Daoy (cell line): Measurements from ENCODE around the gene TLR9. TPM values are rescaled to one million over a fixed set of nuclear protein-coding genes. Genes with fewer than 3 reads are reported as not detected.

Experiments used
- DNase-seq: peaks from one replicate; pipeline ENCODE4 v3.0.0-alpha.2; 2015; ENCODE audit warnings: low read depth
- total RNA-seq: library from RNA; depleted of rRNA; stranded (reverse); fragments of >200 nt; shearing (Covaris generic); gene quantifications from 2 replicates; pipeline ENCODE4 v1.2.3, GENCODE V29; 2014

Gene TLR9
- total RNA-seq, 1 experiment from 2014 or later = not detected

DNA sequence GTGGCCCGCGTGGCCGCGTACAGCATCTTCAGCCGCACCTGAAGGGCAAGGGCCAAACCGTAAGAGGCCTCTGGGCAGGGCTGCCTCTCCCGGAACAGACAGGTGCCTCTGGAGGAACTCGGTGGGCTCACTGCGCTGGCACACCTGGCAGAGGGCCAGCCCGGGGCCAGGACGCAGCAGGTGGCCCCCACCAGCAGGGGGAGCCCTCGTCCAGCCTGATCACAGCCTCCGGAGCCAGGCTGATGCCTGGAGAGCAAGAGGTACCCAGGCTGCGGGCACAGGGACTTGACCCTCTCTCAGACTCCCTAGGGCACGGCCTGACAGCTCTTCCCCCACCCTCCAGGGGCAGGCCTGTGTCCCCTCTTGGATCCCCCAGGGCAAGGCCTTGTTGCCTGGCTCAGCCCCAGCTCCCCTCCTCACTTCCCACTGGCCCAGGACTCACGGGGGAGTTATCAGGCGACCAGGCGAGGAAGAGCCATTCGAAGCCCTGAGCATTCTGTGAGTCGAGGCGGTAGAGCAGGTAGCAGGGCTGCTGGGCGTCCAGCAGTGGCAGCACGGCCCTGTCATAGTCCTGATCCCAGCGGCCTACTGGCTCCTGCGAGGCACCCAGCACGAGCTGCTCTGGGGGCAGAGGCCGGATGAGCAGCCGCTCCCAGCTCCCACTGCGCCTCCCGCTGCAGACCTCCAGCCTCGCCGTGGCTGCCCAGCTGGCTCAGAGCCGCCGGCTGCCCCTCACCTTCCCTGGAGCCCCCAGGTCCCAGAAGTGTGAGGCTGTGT lies 6.2 kb upstream of the TLR9 start:
- peak; percentile 69 for DNase-seq

DNA sequence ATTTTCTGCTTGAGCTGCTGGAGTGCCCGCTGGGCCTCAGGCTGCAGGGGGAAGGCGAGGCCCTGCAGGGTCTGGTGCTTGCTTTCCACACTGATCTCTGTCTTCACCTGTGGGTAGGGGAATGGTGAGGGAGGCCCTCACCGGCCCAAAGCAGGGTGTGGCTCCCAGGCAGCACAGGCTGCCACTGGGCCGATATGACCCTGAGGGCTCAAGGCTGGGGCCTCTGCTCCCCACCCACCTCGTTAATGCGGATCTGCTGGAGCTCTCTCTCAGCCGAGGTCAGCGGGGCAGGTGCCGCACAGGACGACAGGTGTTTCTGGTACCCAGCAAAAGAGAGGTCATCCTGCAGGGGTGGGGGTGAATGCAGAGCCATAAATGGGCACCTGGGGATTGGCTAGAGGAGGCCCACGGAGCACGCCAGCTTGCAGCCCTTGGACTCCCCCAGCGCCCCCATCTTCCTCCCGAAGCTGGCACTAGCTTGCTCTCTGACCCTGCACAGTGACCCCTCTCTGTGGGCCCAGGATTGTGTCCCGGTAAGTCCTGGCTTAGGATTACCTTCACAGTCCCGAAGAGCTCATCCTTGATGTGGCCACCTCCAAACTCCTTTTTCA lies 5.5 kb upstream of the TLR9 start:
- no peak for DNase-seq

DNA sequence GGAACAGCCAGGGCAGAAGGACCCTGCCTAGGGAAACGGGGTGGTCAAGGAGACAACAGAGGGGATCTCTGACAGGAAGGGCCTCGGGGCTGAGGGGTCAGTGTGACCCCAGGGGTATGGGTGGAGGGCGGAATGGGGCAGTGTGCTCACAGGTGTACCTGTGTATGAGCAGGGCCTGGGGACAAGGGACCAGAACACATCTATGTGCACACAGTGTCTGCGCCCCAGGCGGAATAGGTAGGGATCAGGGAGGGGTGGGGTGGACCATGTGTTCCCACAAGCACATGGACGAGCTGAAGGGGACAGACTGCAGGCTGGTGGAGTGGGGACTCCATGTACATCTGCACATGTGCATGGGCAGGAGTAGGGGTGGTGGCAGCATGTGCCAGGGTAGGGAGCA lies 5.0 kb upstream of the TLR9 start:
- DNase-seq = no peak

DNA sequence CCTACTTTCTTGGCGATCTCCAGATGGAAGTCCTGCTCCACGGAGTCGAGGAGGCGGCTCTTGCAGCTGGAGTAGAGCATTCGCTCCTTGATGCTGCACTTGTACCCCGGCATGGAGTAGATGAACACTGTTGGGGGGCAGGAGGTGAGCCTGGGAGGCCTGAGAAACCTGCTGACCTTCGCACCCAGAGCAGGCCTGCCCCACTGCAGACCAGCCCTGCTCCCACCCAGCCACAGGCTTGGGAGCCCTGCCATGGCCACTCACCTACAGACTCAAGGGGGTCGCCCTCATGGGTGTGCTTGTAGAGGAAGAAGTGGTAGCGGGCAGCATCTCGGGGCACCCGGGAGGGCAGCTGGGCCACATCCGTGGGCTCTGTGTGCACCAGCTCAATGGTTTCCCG lies 4.2 kb upstream of the TLR9 start:
- no peak for DNase-seq

DNA sequence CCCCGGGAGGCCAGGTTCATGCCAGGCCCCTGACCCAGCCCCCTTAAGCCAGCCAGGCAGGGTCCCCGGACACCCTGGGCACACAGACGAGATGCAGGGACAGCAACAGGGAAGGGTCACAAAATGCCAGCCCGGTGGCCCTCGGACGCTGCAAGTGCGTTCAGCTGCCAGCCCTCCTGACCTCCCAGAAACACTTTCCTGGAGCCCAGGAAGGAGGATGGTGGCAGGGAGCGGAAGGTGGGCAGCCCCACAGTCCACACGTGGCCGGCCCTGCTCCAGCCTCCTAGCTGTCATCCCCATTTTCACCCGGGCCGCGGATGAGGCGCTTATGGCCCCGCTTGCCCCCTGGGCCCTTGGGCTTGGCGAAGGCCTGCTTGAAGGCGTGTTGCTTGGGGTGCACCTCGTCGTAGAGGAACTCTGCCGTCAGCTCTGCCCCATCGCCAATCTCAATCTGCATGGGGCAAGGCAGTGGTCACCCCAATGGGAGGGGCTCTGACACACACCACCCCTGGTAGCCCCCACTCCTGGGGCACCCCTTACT lies 3.4 kb upstream of the TLR9 start:
- DNase-seq = no peak

DNA sequence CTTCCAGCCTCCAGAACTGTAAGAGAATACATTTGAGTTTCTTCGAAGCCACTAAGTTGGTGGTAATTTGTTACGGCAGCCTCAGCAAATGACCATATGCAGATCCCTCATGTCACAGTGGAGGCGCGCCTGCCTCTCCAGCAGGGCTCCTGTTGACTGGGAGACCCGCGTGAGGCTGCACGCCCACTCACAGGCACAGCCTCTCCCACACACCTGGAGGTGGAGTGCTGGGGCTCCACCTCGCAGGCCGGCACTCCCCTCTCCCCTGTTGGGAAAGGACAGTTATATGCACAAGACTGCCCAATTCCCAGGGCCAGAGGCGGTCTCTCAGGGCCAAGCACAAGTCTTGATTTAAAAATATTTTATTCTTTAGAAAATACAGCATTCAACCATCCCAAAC lies 2.8 kb upstream of the TLR9 start:
- no peak for DNase-seq

DNA sequence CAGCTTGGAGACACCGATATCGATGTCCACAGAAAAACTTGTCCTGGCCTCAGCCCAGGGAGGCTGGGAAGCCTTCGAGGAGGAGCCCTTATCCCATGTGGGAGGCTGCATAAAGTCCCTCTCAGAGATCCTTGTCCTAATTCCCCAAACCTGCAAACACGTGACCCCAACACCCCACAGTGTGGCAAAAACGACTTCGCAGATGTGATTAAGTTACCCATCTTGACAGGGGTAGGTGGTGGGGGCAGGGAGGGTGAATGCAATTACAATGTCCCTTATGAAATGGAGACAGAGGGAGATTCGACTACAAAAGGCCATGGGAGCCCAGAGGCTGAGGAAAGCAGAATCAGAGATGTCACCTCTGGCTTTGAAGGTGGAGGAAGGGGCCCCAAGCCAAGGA lies 2.3 kb upstream of the TLR9 start:
- DNase-seq = no peak

DNA sequence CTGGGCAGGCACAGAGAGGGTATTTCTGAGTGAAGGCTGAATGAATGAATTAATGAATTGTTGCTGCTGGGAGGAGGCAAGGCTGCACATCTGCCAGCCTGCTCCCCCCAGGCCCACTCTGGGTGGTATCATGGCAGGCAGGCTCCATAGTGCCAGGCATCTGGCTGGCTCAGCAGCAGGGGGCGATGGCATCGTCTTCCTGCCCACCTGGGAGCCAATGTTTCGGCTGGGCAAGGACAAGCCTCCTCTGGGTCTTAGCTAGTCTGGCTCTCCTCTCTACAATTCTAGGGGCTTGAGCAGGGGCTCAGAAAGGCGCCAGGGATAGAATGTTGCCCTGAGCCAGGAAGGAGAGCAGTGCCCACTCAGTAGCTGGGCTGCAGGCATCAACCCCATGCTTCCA lies 1.7 kb upstream of the TLR9 start:
- no peak for DNase-seq

DNA sequence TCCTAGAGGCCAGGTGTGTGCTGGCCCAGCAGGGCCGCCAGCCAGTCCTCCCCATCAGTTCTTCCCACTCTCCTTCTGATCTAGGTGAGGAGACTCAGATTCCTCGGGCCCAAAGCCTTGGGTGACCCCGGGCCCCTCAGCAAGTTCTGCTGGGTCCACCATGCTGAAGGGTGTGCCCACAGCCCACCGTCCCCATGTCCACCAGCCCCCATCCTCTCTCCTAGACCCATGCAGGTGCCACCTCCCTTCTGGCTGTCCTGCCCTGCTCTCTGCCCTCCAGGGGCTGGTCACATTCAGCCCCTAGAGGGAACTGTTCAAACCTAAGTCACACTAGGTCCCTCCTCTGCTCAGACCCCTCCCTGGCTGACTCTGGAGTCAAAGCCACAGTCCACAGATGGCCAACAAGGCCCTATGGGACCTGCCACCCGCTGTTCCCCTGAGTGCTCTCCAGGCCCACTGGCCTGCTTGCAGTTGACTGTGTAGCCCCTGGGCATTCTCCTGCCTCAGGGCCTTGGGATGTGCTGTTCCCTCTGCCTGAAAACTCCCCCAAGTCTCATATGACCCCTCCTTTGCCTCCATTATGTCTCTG lies 878 bp upstream of the TLR9 start:
- DNase-seq = no peak

DNA sequence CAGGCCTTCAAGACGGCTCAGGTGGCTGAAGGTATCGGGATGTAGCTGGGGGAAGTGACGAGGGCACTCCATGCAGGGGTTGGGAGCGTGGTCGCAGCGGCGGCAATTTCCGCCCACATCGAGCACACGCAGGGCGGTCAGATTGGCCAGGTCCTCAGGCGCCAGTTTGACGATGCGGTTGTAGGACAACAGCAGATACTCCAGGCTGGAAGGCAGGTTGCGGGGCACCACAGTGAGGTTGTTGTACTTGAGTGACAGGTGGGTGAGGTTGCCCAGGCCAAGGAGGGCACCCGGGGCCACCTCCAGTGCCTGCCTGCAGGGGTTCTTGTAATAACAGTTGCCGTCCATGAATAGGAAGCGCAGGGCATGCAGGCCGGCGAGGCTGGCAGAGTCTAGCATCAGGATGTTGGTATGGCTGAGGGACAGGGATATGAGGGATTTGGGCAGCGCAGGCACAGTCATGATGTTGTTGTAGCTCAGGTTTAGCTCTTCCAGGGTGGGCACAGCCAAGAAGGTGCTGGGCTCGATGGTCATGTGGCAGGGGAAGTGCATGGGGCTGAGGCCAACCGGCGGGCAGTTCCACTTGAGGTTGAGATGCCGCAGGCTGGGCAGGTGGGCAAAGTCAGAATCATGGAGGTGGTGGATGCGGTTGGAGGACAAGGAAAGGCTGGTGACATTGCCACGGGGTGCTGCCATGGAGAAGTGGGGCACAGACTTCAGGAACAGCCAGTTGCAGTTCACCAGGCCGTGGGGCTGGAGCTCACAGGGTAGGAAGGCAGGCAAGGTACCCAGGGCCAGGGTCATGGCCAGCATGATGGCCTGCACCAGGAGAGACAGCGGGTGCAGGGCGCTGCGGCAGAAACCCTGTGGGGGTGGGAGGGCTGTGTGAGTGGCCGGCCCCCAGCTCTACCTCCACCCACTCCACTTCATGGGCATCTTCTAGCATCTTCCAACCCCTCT lies 1.7 kb downstream of the TLR9 start:
- no peak for DNase-seq

DNA sequence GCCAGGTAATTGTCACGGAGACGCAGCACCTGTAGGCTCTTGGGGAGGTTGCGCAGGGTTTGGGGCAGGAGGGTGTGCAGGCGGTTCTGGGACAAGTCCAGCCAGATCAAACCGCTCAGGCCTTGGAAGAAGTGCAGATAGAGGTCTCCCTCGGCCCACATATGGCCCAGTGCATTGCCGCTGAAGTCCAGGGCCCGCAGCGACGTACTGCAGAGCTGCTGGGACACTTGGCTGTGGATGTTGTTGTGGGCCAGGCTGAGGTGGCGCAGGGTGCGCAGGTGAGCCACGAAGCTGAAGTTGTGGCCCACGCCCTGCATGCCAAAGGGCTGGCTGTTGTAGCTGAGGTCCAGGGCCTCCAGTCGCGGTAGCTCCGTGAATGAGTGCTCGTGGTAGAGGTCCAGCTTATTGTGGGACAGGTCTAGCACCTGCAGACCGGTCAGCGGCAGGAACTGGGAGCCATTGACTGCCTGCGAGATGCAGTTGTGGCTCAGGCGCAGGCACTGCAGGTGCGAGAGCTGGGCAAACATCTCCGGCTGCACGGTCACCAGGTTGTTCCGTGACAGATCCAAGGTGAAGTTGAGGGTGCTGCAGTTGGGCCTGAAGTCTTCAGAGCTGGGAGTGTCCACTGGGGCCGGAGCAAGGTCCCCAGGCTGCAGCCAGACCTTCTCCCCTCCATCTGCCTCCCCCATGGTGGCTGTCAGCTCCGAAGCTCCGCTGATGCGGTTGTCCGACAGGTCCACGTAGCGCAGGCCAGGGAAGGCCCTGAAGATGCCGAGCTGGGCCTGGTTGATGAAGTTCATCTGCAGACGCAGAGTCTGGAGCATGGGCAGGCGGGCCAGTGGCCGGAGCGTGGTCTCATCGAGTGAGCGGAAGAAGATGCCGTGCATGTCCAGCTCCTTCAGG lies 2.9 kb downstream of the TLR9 start:
- no peak for DNase-seq

DNA sequence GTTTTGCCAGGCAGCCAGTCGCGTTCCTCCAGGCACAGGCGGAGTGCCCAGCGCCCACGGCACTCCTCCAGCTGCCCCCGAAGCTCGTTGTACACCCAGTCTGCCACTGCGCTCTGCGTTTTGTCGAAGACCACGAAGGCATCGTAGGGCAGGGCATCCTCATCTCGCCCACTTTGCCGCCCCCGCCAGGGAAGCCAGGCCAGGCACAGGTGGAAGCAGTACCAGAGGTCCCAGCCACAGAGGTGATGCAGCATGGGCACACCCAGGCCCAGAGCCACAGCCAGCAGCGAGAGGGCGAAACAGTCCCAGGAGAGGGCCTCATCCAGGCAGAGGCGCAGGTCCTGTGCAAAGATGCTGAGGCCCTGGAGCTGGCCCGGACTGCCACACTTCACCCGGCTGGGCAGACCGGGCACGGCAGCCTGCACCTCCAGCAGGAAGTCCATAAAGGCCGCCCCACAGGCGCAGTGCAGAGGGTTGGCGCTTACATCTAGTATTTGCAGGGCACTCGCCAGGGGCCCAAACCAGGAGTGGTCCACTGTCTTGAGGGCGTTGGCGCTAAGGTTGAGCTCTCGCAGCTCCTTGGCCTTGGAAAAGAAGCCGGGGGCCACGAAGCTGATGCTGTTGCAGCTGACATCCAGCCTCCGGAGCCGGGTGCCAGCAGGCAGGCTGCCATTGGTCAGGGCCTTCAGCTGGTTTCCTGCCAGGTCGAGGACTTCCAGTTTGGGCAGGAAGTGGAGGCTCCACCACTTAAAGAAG lies 3.7 kb downstream of the TLR9 start:
- no peak for DNase-seq

DNA sequence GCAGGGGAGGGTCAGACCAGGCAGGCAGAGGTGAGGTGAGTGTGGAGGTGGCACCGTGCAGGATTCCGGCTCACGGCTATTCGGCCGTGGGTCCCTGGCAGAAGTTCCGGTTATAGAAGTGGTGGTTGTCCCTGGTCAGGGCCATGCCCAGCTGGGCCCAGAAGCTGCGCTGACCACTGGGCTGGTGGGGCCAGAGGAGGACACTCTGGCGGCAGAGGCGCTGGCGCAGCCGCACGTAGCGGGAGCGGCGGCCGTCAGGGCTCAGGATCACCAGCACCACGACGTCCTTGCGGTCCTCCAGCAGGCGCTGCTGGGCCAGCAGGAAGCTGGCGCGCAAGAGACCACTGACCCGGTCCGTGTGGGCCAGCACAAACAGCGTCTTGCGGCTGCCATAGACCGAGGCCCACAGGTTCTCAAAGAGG lies 4.3 kb downstream of the TLR9 start:
- DNase-seq = no peak

DNA sequence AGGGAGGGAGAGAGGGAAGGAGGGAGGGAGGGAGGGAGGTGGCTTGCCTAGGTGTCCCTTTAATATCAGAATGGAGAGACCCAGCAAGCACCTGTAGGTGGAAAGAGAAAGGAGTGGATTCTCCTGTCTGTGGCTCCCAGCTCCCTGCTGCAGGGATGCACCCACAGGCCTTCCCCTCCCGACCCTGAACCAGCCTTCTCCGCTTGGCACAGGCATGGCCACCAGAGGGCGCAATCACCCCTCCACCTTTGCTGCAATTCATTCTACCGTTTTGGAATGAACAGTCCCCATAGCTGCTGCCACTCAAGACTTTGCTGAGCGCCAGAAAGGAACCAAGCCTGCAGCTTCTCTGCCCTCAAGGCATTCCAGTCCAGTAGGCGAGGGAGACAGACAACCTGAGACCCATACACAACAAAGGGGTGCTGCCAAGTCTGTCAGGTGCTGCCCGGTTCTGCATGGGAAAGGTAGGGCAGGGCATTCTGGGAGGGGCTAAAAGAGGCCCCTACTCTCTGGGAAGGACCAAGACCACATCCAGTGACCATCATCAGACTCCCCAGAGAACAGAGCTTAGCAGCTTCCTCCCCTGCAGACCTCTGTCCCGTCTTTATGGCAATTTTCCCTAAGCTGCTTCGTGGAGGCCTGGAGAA lies 4.9 kb downstream of the TLR9 start:
- peak; percentile 75 for DNase-seq

DNA sequence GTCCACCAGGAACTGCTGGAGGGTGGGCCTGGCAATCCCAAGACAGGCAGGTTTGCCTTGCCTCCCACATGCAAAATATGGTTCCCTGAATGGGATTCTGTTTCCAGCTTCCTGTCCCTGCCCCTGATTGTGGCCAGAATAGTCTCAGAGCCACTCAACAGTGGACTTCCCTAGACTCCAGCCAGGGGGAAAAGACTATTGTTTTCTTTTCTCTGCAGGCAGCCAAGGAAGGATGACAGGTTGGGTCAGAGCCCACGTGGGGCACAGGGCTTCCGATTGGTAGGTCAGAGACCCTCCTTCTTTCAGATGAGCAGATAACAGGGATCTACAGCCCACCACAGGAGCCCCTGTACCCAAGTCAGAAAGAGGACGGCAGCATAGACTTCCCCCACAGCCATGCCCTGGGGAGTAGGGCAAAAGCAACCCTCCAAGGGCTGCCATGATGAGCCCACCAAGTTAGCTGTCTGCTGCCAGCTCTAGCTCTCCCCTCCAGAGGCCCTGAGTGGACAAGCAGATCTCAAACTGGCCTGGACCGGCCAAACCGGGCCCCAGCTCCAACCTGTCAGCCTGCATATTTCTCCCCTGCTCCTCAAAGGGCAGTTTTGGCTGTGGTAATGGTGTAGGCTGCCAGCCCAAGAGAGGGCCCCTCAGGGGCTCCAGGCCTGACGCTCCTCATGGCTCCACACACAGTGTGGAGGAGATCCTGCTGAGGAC lies 6.4 kb downstream of the TLR9 start:
- DNase-seq = no peak

DNA sequence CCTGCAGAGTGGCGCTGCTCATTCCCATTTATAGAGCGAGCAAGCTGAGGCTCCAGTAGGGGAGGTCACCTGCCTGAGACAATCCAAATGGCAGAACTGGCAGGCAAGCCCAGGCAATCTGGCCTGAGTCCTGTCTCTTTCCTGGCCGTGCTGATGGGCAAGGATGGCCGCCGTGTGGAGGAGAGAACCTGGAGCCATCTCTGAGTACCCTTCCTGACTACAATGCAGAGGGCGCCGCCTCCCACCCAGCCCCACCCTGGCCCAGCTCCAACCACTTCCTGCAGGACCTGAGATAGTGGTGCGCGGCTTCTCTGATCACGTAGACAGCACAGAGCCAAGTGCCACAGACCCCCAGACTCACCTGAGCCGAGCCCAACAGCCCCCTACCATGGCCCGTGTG lies 7.0 kb downstream of the TLR9 start:
- DNase-seq = no peak

DNA sequence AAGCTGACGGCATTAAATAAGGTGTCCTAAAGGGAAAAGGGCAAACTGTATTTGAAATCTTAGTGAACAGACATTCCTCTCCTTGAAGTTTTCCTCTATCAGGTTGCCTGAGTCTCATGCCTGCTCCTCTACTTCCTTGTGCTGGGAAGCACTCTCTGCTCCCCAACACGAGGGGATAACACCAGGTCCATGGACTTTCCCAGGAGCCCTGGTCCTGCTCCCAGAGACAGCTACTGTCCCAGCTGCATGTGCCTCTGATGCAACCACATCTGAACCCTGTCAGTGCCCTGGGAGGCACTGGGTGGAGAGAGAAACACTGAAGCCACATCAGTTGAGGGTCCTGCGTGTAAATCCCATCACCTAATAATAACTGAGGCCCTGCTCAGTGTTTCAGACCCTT lies 7.4 kb downstream of the TLR9 start:
- no peak for DNase-seq

DNA sequence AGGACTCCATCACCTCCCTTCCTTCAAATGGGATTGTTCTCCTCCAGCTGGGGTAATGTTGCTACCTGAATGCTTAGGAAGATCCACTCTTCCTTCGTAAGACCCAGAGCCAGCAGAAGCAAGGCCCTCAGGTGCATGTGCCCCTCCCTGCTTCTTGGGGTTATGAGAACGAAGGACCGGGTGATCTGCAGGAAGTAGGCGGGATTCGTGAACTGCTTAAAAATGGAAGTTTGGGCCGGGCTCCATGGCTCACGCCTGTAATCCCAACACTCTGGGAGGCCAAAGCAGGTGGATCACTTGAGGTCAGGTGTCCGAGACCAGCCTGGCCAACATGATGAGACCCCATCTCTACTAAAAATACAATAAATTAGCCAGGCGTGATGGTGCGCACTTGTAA lies 8.0 kb downstream of the TLR9 start:
- peak; percentile 28 for DNase-seq
